Stimulated activated CD8-positive, alpha-beta memory T cell treated with anti-CD3 and anti-CD28 coated beads, Interleukin-7, amount 100 ng/mL, for 1 hour (primary cell): ENCODE results near the gene ZNF445.
"Not testable (repeated sequence)": the region's sequence is repeated elsewhere in the genome, so short reads cannot be mapped to it uniquely, and the experiment has no call there.

ENCODE experiments used
- DNase-seq, 2 donors: peaks; one replicate each; pipeline ENCODE4 v3.0.0-alpha.2; 2020; ENCODE audit warnings: low read depth in 2 of 2

The ZNF445 gene

GRCh38 chr3:44434834-44435510, 42.5 kb downstream of the ZNF445 start:
- no peak for DNase-seq

GRCh38 chr3:44430466-44430865, 47.0 kb downstream of the ZNF445 start:
- DNase-seq = no peak

- DNase-seq = no peak
Observed at GRCh38 chr3:44429459-44429858, 48.0 kb downstream of the ZNF445 start.

GRCh38 chr3:44428910-44429309, 48.6 kb downstream of the ZNF445 start:
- no peak for DNase-seq

GRCh38 chr3:44427683-44428082, 49.8 kb downstream of the ZNF445 start:
- no peak for DNase-seq

- DNase-seq = no peak
Observed at GRCh38 chr3:44424758-44425157, 52.7 kb downstream of the ZNF445 start.

GRCh38 chr3:44421280-44421679, 56.2 kb downstream of the ZNF445 start:
- no peak for DNase-seq

GRCh38 chr3:44420676-44421075, 56.8 kb downstream of the ZNF445 start:
- DNase-seq = no peak

GRCh38 chr3:44419923-44420650, 57.4 kb downstream of the ZNF445 start:
- no peak for DNase-seq

GRCh38 chr3:44419116-44419922, 58.2 kb downstream of the ZNF445 start:
- no peak for DNase-seq

- no peak for DNase-seq
Observed at GRCh38 chr3:44418549-44418948, 58.9 kb downstream of the ZNF445 start.

- DNase-seq = not testable (repeated sequence)
Observed at GRCh38 chr3:44418118-44418517, 59.4 kb downstream of the ZNF445 start.

GRCh38 chr3:44416031-44417030, 61.1 kb downstream of the ZNF445 start:
- no peak for DNase-seq

GRCh38 chr3:44415421-44415820, 62.0 kb downstream of the ZNF445 start:
- DNase-seq = no peak

GRCh38 chr3:44414517-44415090, 62.9 kb downstream of the ZNF445 start:
- no peak for DNase-seq

- no peak for DNase-seq
Observed at GRCh38 chr3:44412365-44412764, 65.1 kb downstream of the ZNF445 start.

- DNase-seq = no peak
Observed at GRCh38 chr3:44411031-44411645, 66.3 kb downstream of the ZNF445 start.

- DNase-seq = no peak
Observed at GRCh38 chr3:44409640-44410410, 67.6 kb downstream of the ZNF445 start.

- no peak for DNase-seq
Observed at GRCh38 chr3:44402548-44402947, 74.9 kb downstream of the ZNF445 start.

- DNase-seq = no peak
Observed at GRCh38 chr3:44400771-44401170, 76.7 kb downstream of the ZNF445 start.
